Osteocyte (in vitro differentiated cells): ENCODE measurements around the gene ATG2B. TPM values are rescaled to one million over a fixed set of nuclear protein-coding genes. Genes with fewer than 3 reads are reported as not detected.

Experiments used
- DNase-seq: peaks from one replicate; pipeline ENCODE4 v3.0.0; 2021; ENCODE audit warnings: mixed read lengths; ENCODE audit not compliant: unreplicated experiment; ENCODE audit errors: extremely low spot score
- H3K27ac Mint-ChIP-seq: one replicate; pipeline ENCODE4 v1.8.0; 2021; ENCODE audit warnings: mild to moderate bottlenecking, mixed read lengths; ENCODE audit not compliant: unreplicated experiment
- H3K27me3 Mint-ChIP-seq: one replicate; pipeline ENCODE4 v1.8.0; 2021; ENCODE audit warnings: mixed read lengths; ENCODE audit not compliant: unreplicated experiment
- H3K36me3 Mint-ChIP-seq: one replicate; pipeline ENCODE4 v1.8.0; 2021; ENCODE audit warnings: mixed read lengths; ENCODE audit not compliant: unreplicated experiment
- H3K4me1 Mint-ChIP-seq: one replicate; pipeline ENCODE4 v1.8.0; 2021; ENCODE audit warnings: mixed read lengths; ENCODE audit not compliant: unreplicated experiment
- H3K4me3 Mint-ChIP-seq: one replicate; pipeline ENCODE4 v1.8.0; 2021; ENCODE audit warnings: mild to moderate bottlenecking, moderate library complexity, mixed read lengths; ENCODE audit not compliant: unreplicated experiment
- H3K9me3 Mint-ChIP-seq: one replicate; pipeline ENCODE4 v1.8.0; 2021; ENCODE audit warnings: mixed read lengths; ENCODE audit not compliant: unreplicated experiment
- CTCF ChIP-seq: fragments of 200-600 bp; sonication (generic); IDR thresholded peaks from 2 replicates; pipeline ENCODE4 v1.5.0; 2021; ENCODE audit warnings: antibody characterized with exemption, mild to moderate bottlenecking, moderate library complexity
- total RNA-seq: library from RNA; stranded (reverse); gene quantifications from 2 replicates; pipeline ENCODE4 v1.2.1, GENCODE V29; 2021

The ATG2B gene
- total RNA-seq, 1 donor from 2014 or later = 26.9 TPM

- no peaks in the 10 kb centered on the region for H3K4me1 Mint-ChIP-seq
- H3K9me3 Mint-ChIP-seq = no peaks in the 10 kb centered on the region
- H3K36me3 Mint-ChIP-seq = no peaks in the 10 kb centered on the region
- H3K4me3 Mint-ChIP-seq = no peak overlapping the region
- peaks cover 29% of the 10 kb centered on the region for H3K27me3 Mint-ChIP-seq
- no peak for DNase-seq
- TF ChIP-seq CTCF = no peak
- no peak overlapping the region for H3K27ac Mint-ChIP-seq
Measured at GRCh38 chr14:96398921-96399320, 35.8 kb upstream of the ATG2B start.

- H3K36me3 Mint-ChIP-seq = no peaks in the 10 kb centered on the region
- no peak overlapping the region for H3K4me3 Mint-ChIP-seq
- no peaks in the 10 kb centered on the region for H3K9me3 Mint-ChIP-seq
- no peak for DNase-seq
- H3K27ac Mint-ChIP-seq = no peak overlapping the region
- TF ChIP-seq CTCF = no peak
- H3K4me1 Mint-ChIP-seq = no peaks in the 10 kb centered on the region
- H3K27me3 Mint-ChIP-seq = peaks cover 29% of the 10 kb centered on the region
Measured at GRCh38 chr14:96398432-96398831, 35.3 kb upstream of the ATG2B start.

GRCh38 chr14:96394047-96394815, 31.1 kb upstream of the ATG2B start:
- Mint-ChIP-seq H3K4me1 (peaks cover 11% of the 10 kb centered on the region), H3K27ac (no peak overlapping the region), H3K4me3 (no peak overlapping the region), H3K9me3 (no peaks in the 10 kb centered on the region), H3K36me3 (no peaks in the 10 kb centered on the region), H3K27me3 (peaks cover 12% of the 10 kb centered on the region)
- no peak for DNase-seq
- no peak for TF ChIP-seq CTCF

GRCh38 chr14:96393071-96393691, 30.0 kb upstream of the ATG2B start:
- H3K27ac Mint-ChIP-seq = no peak overlapping the region

More at GRCh38 chr14:96393071-96393691, 30.0 kb upstream of the ATG2B start:
- DNase-seq = no peak
- H3K4me1 Mint-ChIP-seq = peaks cover 11% of the 10 kb centered on the region
- H3K9me3 Mint-ChIP-seq = no peaks in the 10 kb centered on the region
- no peak for TF ChIP-seq CTCF
- peak overlapping the region; percentile 80 for H3K4me3 Mint-ChIP-seq
- H3K27me3 Mint-ChIP-seq = peaks cover 11% of the 10 kb centered on the region
- H3K36me3 Mint-ChIP-seq = no peaks in the 10 kb centered on the region
